GM10248 (cell line): ENCODE data around the gene GIMAP5.

Experiments
- CTCF ChIA-PET: fragments of 300-600 bp; sonication (Branson Sonifier 250); formaldehyde crosslinking; extraction: SDS; loops from one replicate; lab custom pipeline; 2021; ENCODE audit warnings: antibody characterized with exemption; lab: Yijun Ruan, JAX
- POLR2A ChIA-PET: fragments of 350-650 bp; sonication (Branson Sonifier 250); formaldehyde crosslinking; extraction: SDS; loops from one replicate; lab custom pipeline; 2020; ENCODE audit warnings: antibody characterized with exemption; lab: Yijun Ruan, JAX
- DNase-seq: peaks from one replicate; pipeline ENCODE4 v3.0.0; 2012; ENCODE audit errors: extremely low spot score
- TF ChIP-seq, protein P1 (sequence below): IDR thresholded peaks from 2 replicates; pipeline ENCODE4 v1.5.1; 2012; ENCODE audit warnings: mild to moderate bottlenecking, low read depth; ENCODE audit errors: extremely low read depth, missing control alignments, control extremely low read depth

GIMAP5 gene

DNA sequence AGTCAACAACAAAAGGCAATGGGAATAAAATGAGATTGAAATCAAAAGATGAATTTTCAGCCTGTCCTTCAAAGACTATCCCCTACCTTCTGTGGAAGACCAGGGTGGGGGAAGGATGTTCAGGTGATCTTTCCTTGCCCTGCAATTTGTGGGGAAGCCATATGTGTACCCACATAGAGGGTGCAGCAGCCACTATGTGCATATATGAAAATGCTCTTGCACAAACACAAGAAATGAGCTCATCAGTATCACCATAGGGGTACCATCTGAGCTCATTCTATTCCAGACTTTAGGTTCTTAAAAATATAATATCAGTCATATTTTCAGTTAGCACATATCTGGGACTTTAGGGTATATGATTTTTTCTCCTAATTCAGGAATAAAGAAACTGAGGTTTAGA, 17.7 kb downstream of the GIMAP5 start:
- POLR2A ChIA-PET, result interaction anchor here (1.0 kb wide), 1 partner anchor 22 kb away, joined by 3 read pairs; no protein-coding TSS in a partner anchor
- CTCF ChIA-PET, result interaction anchor here (0.8 to 4.8 kb wide), 10 partner anchors 13 to 468 kb away, joined by 3 to 31 read pairs (median 4); partner anchors contain the start of genes GIMAP2 and GIMAP8

DNA sequence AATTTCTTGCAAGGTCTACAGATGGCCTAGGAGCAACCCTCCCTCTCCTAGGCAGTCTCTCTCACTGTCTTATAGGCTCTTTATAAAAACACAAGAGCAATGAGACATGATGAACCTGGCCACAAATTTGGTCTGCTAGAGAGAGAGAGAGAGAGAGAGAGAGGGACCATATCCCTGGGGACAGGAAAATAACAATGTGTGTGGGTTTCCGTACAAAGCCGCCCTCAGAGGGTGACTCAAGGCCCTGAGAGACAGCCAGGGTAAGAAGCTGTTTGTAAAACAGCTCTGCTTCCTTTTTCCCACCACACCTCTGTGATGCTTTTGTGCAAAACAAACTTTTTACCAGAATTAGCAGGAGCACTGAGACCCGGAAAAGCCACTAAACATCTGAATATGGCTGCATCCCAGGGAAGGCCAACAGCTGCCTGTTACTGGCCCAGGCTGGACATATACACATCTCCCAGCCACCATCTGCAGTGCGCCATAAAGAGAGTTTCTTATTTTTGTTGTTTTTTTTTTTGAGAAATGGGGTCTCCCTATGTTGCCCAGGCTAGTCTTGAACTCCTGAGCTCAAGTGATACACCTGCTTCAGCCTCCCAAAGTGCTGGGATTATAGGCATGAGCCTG, 18.4 kb downstream of the GIMAP5 start:
- ChIA-PET POLR2A (interaction anchor here (1.0 kb wide), 1 partner anchor 23 kb away, joined by 3 read pairs; no protein-coding TSS in a partner anchor), CTCF (interaction anchor here (0.7 to 4.8 kb wide), 14 partner anchors 9 to 477 kb away, joined by 3 to 31 read pairs (median 4); partner anchors contain the start of genes GIMAP2 and GIMAP8)
- no peak for DNase-seq
- TF ChIP-seq, protein P1, sequence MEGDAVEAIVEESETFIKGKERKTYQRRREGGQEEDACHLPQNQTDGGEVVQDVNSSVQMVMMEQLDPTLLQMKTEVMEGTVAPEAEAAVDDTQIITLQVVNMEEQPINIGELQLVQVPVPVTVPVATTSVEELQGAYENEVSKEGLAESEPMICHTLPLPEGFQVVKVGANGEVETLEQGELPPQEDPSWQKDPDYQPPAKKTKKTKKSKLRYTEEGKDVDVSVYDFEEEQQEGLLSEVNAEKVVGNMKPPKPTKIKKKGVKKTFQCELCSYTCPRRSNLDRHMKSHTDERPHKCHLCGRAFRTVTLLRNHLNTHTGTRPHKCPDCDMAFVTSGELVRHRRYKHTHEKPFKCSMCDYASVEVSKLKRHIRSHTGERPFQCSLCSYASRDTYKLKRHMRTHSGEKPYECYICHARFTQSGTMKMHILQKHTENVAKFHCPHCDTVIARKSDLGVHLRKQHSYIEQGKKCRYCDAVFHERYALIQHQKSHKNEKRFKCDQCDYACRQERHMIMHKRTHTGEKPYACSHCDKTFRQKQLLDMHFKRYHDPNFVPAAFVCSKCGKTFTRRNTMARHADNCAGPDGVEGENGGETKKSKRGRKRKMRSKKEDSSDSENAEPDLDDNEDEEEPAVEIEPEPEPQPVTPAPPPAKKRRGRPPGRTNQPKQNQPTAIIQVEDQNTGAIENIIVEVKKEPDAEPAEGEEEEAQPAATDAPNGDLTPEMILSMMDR, result no peak

More for the DNA sequence above, 17.7 kb downstream of the GIMAP5 start:
- DNase-seq, result no peak
- TF ChIP-seq, protein P1, result no peak

DNA sequence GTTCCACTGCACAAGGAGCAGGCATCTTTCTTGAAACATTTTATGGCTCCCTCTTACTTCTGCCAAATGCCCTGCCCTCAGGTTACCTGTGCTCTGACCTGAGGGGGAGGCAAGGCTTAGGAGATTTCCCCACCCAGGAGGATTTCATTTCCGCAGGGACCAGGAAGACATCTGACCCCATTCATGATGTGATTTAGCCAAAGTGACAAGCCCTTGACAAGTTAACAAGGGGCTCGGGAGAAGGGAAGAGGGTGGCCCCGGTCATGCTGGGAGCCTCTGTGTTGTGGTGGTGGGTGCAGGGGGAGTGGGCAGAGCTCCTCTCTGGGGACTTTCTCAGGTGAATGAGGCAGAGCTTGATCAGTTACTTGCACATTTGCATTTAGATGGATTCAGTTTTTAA, 18.9 kb downstream of the GIMAP5 start:
- POLR2A ChIA-PET, result interaction anchor here (1.0 kb wide), 1 partner anchor 23 kb away, joined by 3 read pairs; no protein-coding TSS in a partner anchor
- DNase-seq, result no peak
- CTCF ChIA-PET, result interaction anchor here (0.7 to 4.8 kb wide), 9 partner anchors 10 to 478 kb away, joined by 3 to 31 read pairs (median 5); no protein-coding TSS in a partner anchor
- TF ChIP-seq, protein P1, result no peak

DNA sequence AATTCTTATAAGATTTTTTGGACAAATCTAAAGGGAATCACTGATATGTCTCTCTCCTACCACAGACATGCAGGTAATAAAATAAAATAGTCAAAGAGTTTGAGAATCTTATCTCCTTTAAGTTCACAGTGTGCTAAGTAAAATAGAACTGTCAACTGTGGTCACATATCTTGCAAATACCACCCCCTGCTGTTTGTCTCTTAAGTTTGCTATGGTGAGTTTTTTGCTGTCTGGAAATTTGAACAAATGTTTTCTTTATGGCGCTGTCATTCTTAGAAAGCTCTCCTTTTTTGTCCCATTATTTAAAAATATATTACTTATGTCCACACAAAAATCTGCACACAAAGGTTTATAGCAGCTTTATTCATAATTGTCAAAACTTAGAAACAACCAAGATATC, 19.6 kb downstream of the GIMAP5 start:
- ChIA-PET POLR2A (no interaction called here), CTCF (interaction anchor here (0.7 to 4.8 kb wide), 10 partner anchors 10 to 323 kb away, joined by 3 to 31 read pairs (median 4); partner anchors contain the start of gene GIMAP1)
- peak; percentile 40 for DNase-seq
- TF ChIP-seq, protein P1, result peak; percentile 41

DNA sequence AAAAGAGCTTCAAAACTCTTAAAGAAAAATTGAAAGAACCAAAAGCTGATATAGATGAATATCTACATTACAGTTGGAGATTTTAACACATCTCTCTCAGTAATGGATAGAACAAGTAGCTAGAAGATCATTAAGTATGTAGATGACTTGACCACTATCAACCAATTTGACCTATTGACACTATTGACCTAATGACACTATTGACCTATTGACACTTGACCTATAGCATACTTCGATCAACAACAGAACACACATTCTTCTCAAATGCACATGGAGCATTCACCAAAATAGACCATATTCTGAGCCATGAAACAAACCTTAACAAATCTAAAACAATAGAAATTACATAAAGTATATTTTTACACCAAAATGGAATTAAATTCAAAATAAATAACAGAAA, 22.3 kb downstream of the GIMAP5 start:
- ChIA-PET CTCF (interaction anchor here (1.3 to 1.6 kb wide), 2 partner anchors 304 to 312 kb away, joined by 4 to 6 read pairs; no protein-coding TSS in a partner anchor), POLR2A (no interaction called here)
- no peak for DNase-seq
- TF ChIP-seq, protein P1, result no peak

DNA sequence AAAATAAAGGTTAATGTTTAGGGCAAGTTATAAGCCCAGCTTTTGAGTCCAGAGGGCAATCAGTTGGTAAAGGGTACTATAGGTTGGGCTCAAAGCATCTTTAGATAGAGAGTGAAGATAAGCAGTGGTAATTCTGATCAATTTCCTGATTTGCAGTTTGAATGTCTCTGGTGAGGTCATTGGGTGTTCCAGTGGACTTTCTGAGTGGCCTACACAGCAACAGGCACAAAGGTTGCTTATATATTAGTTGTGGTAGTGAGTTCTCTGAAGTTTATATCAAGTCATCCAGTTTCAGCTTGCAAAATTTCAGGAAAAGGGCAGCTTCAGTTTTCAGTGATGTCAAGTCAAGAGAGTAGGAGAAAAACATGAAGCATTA, 29.1 kb downstream of the GIMAP5 start:
- CTCF ChIA-PET, result interaction anchor here (3.5 kb wide), 1 partner anchor 13 kb away, joined by 11 read pairs; no protein-coding TSS in a partner anchor
- no peak for DNase-seq
- TF ChIP-seq, protein P1, result no peak
- POLR2A ChIA-PET, result no interaction called here
